SK-N-SH (cell line): ENCODE data around the gene IGF2. TPM values are rescaled to one million over a fixed set of nuclear protein-coding genes. Genes with fewer than 3 reads are reported as not detected.

Experiments
- CTCF ChIA-PET: fragments of 300-600, 350-600 bp; formaldehyde crosslinking; extraction: SDS; loops from one replicate; lab custom pipeline; 2021; lab: Yijun Ruan, JAX
- POLR2A ChIA-PET: fragments of 350-600 bp; sonication (Branson Sonifier 250); formaldehyde crosslinking; extraction: SDS; loops from one replicate; lab custom pipeline; 2020; ENCODE audit warnings: antibody characterized with exemption, inconsistent platforms; lab: Yijun Ruan, JAX
- DNase-seq: peaks from one replicate; pipeline ENCODE4 v3.0.0; 2012
- H2AFZ ChIP-seq: fragments of 200-600 bp; sonication (generic); 2 replicates; pipeline ENCODE4 v1.8.1; 2016; ENCODE audit warnings: antibody characterized with exemption, mild to moderate bottlenecking, low read depth
- H3F3A ChIP-seq: fragments of 200-600 bp; sonication (generic); replicated peaks from 2 replicates; pipeline ENCODE3; 2016; ENCODE audit warnings: antibody characterized with exemption, mild to moderate bottlenecking; ENCODE audit not compliant: insufficient read depth
- H3K27ac ChIP-seq, 2 experiments: fragments of 200-500 bp in 1 of 2; fragments of 200-600 bp in 1 of 2; sonication (Bioruptor generic) in 1 of 2; sonication (generic), shearing (Covaris generic) in 1 of 2; 2 replicates each; pipeline versions ENCODE4 v1.5.1 to v1.6.1; 2014 to 2016; ENCODE audit warnings: low read depth in 2 of 2, inconsistent platforms in 1 of 2, low read length in 1 of 2, mild to moderate bottlenecking in 1 of 2, mixed read lengths in 1 of 2
- H3K27me3 ChIP-seq: fragments of 200-600 bp; sonication (generic), shearing (Covaris generic); 2 replicates; pipeline ENCODE4 v1.6.1; 2016; ENCODE audit warnings: mixed run types; ENCODE audit not compliant: insufficient read depth
- H3K36me3 ChIP-seq, 2 experiments: fragments of 200-500 bp in 1 of 2; fragments of 200-600 bp in 1 of 2; sonication (Bioruptor generic) in 1 of 2; sonication (generic) in 1 of 2; replicated peaks in 1 of 2; 2 replicates each; pipeline versions ENCODE3 to v1.5.1; 2014 to 2016; ENCODE audit warnings: low read length in 1 of 2, mild to moderate bottlenecking in 1 of 2; ENCODE audit not compliant: insufficient read depth in 2 of 2, control insufficient read depth in 1 of 2
- H3K4me1 ChIP-seq, 2 experiments: fragments of 200-500 bp in 1 of 2; fragments of 200-600 bp in 1 of 2; sonication (Bioruptor generic) in 1 of 2; sonication (generic), shearing (Covaris generic) in 1 of 2; 2 replicates each; pipeline versions ENCODE4 v1.5.1 to v1.6.1; 2014 to 2016; ENCODE audit warnings: low read depth in 1 of 2, low read length in 1 of 2, mixed run types in 1 of 2; ENCODE audit not compliant: insufficient read depth in 2 of 2, control insufficient read depth in 1 of 2
- H3K4me2 ChIP-seq: fragments of 200-600 bp; sonication (generic), shearing (Covaris generic); 2 replicates; pipeline ENCODE4 v1.6.1; 2017; ENCODE audit warnings: mixed run types
- H3K4me3 ChIP-seq, 2 experiments: fragments of 200-500 bp in 1 of 2; fragments of 200-600 bp in 1 of 2; sonication (Bioruptor generic) in 1 of 2; sonication (generic), shearing (Covaris generic) in 1 of 2; 2 replicates each; pipeline versions ENCODE4 v1.5.1 to v1.8.1; 2014 to 2016; ENCODE audit warnings: low read depth in 2 of 2, inconsistent platforms in 1 of 2, low read length in 1 of 2, mild to moderate bottlenecking in 1 of 2, mixed read lengths in 1 of 2, moderate library complexity in 1 of 2
- H3K79me2 ChIP-seq: fragments of 200-600 bp; sonication (generic); 2 replicates; pipeline ENCODE4 v1.8.1; 2017; ENCODE audit warnings: mild to moderate bottlenecking; ENCODE audit not compliant: insufficient read depth
- H3K9ac ChIP-seq: fragments of 200-600 bp; sonication (generic); 2 replicates; pipeline ENCODE4 v1.6.1; 2017; ENCODE audit warnings: mixed run types
- H3K9me2 ChIP-seq: fragments of 200-600 bp; sonication (generic); 2 replicates; pipeline ENCODE4 v1.6.1; 2017; ENCODE audit warnings: mixed run types
- H3K9me3 ChIP-seq: fragments of 200-600 bp; sonication (generic); 2 replicates; pipeline ENCODE4 v1.6.1; 2017; ENCODE audit warnings: mixed run types, mild to moderate bottlenecking, moderate library complexity
- H4K20me1 ChIP-seq: fragments of 200-600 bp; sonication (generic); 2 replicates; pipeline ENCODE4 v1.6.1; 2017; ENCODE audit warnings: mild to moderate bottlenecking, mixed run types; ENCODE audit not compliant: insufficient read depth
- CHD2 ChIP-seq: fragments of 150-350 bp; IDR thresholded peaks from 2 replicates; pipeline ENCODE4 v1.6.1; 2018; ENCODE audit warnings: low read length; ENCODE audit not compliant: partially characterized antibody
- ELF1 ChIP-seq: IDR thresholded peaks from 2 replicates; pipeline ENCODE4 v1.4.0; 2012
- EZH2phosphoT487 ChIP-seq: fragments of 200-600 bp; sonication (generic); IDR thresholded peaks from 2 replicates; pipeline ENCODE4 v1.6.1; 2017; ENCODE audit warnings: low read depth, mixed run types, mild to moderate bottlenecking, antibody characterized with exemption, moderate library complexity, borderline replicate concordance
- FOXJ3 ChIP-seq: sonication (generic); formaldehyde crosslinking; IDR thresholded peaks from 2 replicates; pipeline ENCODE4 v1.5.1; 2020; ENCODE audit warnings: mild to moderate bottlenecking, missing genetic modification reagents
- JUND ChIP-seq: IDR thresholded peaks from 2 replicates; pipeline ENCODE4 v1.4.0; 2012
- MEF2A ChIP-seq: IDR thresholded peaks from 2 replicates; pipeline ENCODE4 v1.4.0; 2012; ENCODE audit warnings: low read depth, borderline replicate concordance
- MXI1 ChIP-seq: IDR thresholded peaks from 2 replicates; pipeline ENCODE4 v1.6.1; 2012; ENCODE audit warnings: mild to moderate bottlenecking, low read depth, low read length, improper control_type of control experiment
- POLR2AphosphoS5 ChIP-seq: IDR thresholded peaks from 2 replicates; pipeline ENCODE4 v1.6.1; 2012; ENCODE audit warnings: low read depth, low read length
- RCOR1 ChIP-seq: fragments of 150-350 bp; IDR thresholded peaks from 2 replicates; pipeline ENCODE4 v1.6.1; 2017; ENCODE audit warnings: antibody characterized with exemption, low read length
- RFX5 ChIP-seq: IDR thresholded peaks from 2 replicates; pipeline ENCODE4 v1.6.1; 2012; ENCODE audit warnings: mild to moderate bottlenecking, improper control_type of control experiment, low read length
- SMC3 ChIP-seq: IDR thresholded peaks from 2 replicates; pipeline ENCODE4 v1.6.1; 2012; ENCODE audit warnings: low read depth, low read length, improper control_type of control experiment
- YY1 ChIP-seq: IDR thresholded peaks from 2 replicates; pipeline ENCODE4 v1.4.0; 2012; ENCODE audit warnings: low read depth, mild to moderate bottlenecking
- WGBS: methylation state at CpG from one replicate; pipeline ENCODE4 v1.1.6; 2017; ENCODE audit warnings: low lambda C conversion rate; 5-methylcytosine and 5-hydroxymethylcytosine counted together
- polyA plus RNA-seq, 3 experiments: library from polyadenylated mRNA; depleted of rRNA; stranded (reverse); fragments of >200 nt; gene quantifications; 2 replicates each; pipeline ENCODE4 v1.2.3, GENCODE V29; 2012
- TF ChIP-seq, protein P1 (sequence below): IDR thresholded peaks from 2 replicates; pipeline ENCODE4 v1.4.0; 2012; ENCODE audit warnings: low read depth, borderline replicate concordance

The IGF2 gene
- polyA plus RNA-seq, 1 of the 3 experiments (the other 2 are of a cell fraction): 0.05 TPM

DNA sequence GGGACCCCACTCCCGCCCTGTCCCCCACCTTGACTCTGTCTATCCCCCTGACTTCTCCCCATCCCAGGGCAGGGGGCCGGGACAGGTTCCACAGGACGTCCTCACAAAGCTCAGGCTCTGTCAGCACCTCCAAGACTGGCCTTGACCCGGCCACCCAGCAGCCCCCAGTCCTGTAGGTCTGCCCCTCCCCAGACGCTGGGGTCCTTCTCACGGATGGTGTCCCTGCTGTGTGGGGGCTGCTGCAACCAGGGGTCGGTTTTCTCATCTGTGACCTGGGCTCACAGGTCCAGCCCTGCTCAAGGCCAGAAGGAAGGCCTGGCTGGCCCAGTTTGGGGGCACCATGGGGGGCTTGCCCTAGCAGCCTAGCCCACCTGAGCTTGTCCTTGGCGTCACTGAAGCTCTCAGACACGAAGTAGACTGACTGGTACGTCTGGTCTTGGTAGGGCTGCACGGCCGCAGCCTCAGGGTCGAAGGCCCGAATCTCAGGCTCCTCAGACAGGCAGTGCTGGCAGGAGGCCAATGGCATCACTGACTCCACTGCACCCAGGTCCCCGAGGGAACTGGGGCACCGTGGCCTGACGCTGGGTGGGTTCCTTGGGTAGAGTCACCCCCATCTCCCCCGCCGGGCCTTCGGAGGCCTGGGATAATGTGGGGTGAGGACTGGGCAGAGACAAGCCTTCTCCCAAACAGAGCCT lies 25.8 kb upstream of the IGF2 start:
- Histone ChIP-seq H3K9me3 (no peaks in the 10 kb centered on the region), H3F3A (no peaks in the 10 kb centered on the region), H3K4me1 (peaks cover 0 to 38% of the 10 kb centered on the region in 2 experiments; a peak in 1 of 4 replicates), H2AFZ (no peak overlapping the region), H3K79me2 (no peaks in the 10 kb centered on the region), H3K27me3 (no peaks in the 10 kb centered on the region), H3K9me2 (no peaks in the 10 kb centered on the region), H3K9ac (no peak overlapping the region), H3K27ac (no peak overlapping the region), H3K4me3 (no peak overlapping the region), H3K4me2 (no peak overlapping the region), H4K20me1 (no peaks in the 10 kb centered on the region), H3K36me3 (no peaks in the 10 kb centered on the region)
- TF ChIP-seq POLR2AphosphoS5 (no peak), RCOR1 (no peak), MXI1 (no peak)
- ChIA-PET POLR2A (interaction anchor here (1.6 kb wide), 1 partner anchor 29 kb away, joined by 8 read pairs; no protein-coding TSS in a partner anchor), CTCF (interaction anchor here (1.0 to 14.7 kb wide), 9 partner anchors 10 to 471 kb away, joined by 3 to 253 read pairs (median 4); partner anchors contain the start of gene INS)
- DNase-seq: no peak
- 42% methylated on average over 11 of the region's 20 CpGs for WGBS

DNA sequence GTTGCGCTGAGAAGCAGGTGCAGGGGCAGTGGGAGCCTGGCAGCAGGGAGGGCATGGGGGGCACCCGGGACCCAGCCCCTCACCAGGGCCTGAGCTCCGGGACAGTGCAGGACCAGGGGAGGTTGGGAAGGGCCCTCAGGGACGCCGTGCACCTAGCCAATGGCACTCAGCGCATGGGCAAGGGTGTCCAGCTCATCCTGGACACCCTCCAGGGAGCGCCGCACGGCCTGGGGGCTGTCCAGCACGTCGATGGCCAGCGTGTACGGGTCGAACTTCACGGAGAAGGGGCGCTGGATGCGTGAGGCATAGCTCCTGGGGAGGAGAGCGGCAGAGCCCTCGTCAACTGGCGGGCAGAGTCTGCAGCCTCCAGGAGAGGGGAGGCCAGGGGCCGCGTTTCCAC lies 24.9 kb upstream of the IGF2 start:
- H2AFZ ChIP-seq: no peak overlapping the region
- H3K9ac ChIP-seq: no peak overlapping the region
- CTCF ChIA-PET: interaction anchor here (1.0 to 14.7 kb wide), 9 partner anchors 9 to 511 kb away, joined by 3 to 253 read pairs (median 4); partner anchors contain the start of gene INS
- no peaks in the 10 kb centered on the region for H3K9me3 ChIP-seq
- H3K36me3 ChIP-seq: no peaks in the 10 kb centered on the region
- no peak overlapping the region for H3K27ac ChIP-seq
- peaks cover 0 to 29% of the 10 kb centered on the region in 2 experiments; a peak in 1 of 4 replicates for H3K4me1 ChIP-seq
- 66% methylated on average over 14 of the region's 22 CpGs for WGBS
- no peaks in the 10 kb centered on the region for H3K27me3 ChIP-seq
- no peaks in the 10 kb centered on the region for H3K79me2 ChIP-seq
- DNase-seq: no peak
- H3K4me3 ChIP-seq: no peak overlapping the region
- no peaks in the 10 kb centered on the region for H3F3A ChIP-seq
- POLR2A ChIA-PET: interaction anchor here (1.6 kb wide), 1 partner anchor 29 kb away, joined by 8 read pairs; no protein-coding TSS in a partner anchor
- no peaks in the 10 kb centered on the region for H3K9me2 ChIP-seq
- no peaks in the 10 kb centered on the region for H4K20me1 ChIP-seq
- no peak overlapping the region for H3K4me2 ChIP-seq
- TF ChIP-seq RFX5: no peak
- no peak for TF ChIP-seq YY1
- TF ChIP-seq MEF2A: no peak
- TF ChIP-seq ELF1: no peak
- TF ChIP-seq, protein P1, sequence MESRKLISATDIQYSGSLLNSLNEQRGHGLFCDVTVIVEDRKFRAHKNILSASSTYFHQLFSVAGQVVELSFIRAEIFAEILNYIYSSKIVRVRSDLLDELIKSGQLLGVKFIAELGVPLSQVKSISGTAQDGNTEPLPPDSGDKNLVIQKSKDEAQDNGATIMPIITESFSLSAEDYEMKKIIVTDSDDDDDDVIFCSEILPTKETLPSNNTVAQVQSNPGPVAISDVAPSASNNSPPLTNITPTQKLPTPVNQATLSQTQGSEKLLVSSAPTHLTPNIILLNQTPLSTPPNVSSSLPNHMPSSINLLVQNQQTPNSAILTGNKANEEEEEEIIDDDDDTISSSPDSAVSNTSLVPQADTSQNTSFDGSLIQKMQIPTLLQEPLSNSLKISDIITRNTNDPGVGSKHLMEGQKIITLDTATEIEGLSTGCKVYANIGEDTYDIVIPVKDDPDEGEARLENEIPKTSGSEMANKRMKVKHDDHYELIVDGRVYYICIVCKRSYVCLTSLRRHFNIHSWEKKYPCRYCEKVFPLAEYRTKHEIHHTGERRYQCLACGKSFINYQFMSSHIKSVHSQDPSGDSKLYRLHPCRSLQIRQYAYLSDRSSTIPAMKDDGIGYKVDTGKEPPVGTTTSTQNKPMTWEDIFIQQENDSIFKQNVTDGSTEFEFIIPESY: no peak
- no peak for TF ChIP-seq JUND
- TF ChIP-seq SMC3: no peak
- TF ChIP-seq EZH2phosphoT487: no peak
- TF ChIP-seq FOXJ3 (CRISPR knock-in tag): no peak
- no peak for TF ChIP-seq CHD2
